HG03135 (cell line): ENCODE results near the gene ICAM4.
"Not testable (repeated sequence)": the region's sequence is repeated elsewhere in the genome, so short reads cannot be mapped to it uniquely, and the experiment has no call there.

Experiments
- ATAC-seq: cut with Tn5 transposase; IDR thresholded peaks from one replicate; pipeline ENCODE4 v1.9.1; 2021; ENCODE audit warnings: mild to moderate bottlenecking, moderate library complexity; ENCODE audit not compliant: unreplicated experiment

The ICAM4 gene

GRCh38 chr19:10336725-10337124 is 50.0 kb downstream of the ICAM4 start:
- ATAC-seq, result not testable (repeated sequence)
